ENCODE measurements around the gene DPYSL5. TPM values are rescaled to one million over a fixed set of nuclear protein-coding genes. Genes with fewer than 3 reads are reported as not detected.
A peak's percentile ranks its signal among the peaks of the same experiment; 100 is the strongest.

DPYSL5 gene
- total and polyA plus RNA-seq, 4 donors: not detected

DNA sequence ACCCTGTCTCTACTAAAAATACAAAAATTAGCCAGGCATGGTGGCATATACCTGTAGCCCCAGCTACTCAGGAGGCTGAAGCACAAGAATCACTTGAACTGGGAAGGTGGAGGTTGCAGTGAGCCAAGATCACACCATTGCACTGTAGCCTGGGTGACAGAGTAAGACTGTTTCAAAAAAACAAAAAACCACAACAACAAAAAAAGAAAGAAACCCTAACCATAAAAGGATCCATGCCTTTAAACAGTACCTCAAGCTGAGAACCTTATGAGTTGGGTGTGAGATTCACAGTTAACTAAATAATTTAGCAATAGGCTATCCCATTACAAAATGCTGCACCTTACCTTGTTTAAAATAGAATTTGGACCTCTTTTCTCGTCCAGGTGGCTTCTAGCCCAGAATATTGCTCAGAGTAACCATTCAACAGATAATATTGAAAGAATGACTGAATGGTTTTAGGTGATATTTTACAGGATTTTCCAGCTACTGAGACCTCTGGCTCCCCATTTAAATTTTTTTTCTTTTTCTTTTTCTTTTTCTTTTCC lies 6.4 kb downstream of the DPYSL5 start:
- Histone ChIP-seq H3K4me1 (ENCODE audit: control insufficient read depth in 4 of 4, insufficient read depth in 4 of 4, low read length in 3 of 4) (peaks cover 4 to 7% (median 5%) of the 10 kb centered on the region in 4 donors), H3K4me3 (ENCODE audit: low read depth in 1 of 3, low read length in 3 of 3) (no peak overlapping the region), H3K9ac (ENCODE audit: low read depth in 1 of 2, low read length in 2 of 2) (no peak overlapping the region), H3K36me3 (ENCODE audit: control insufficient read depth in 4 of 4, insufficient read depth in 3 of 4, low read depth in 1 of 4, low read length in 3 of 4) (no peaks in the 10 kb centered on the region), H3K9me3 (ENCODE audit: control insufficient read depth in 4 of 4, low read length in 3 of 4) (no peaks in the 10 kb centered on the region), H3K27ac (ENCODE audit: low read depth in 1 of 2, low read length in 2 of 2) (no peak overlapping the region), H3K27me3 (ENCODE audit: control insufficient read depth in 4 of 4, insufficient read depth in 4 of 4, low read length in 3 of 4) (peaks cover 0 to 7% (median 3%) of the 10 kb centered on the region in 4 donors)
- DNase-seq (ENCODE audit: low spot score): no peak
- TF ChIP-seq RXRA (IDR thresholded peaks at IDR 0.05) (peak in 1 of 2 donors; percentile 36), TAF1 (conservative IDR thresholded peaks at IDR 0.05) (no peak), HNF4A (conservative IDR thresholded peaks at IDR 0.05) (peak; percentile 39 to 66), JUND (IDR thresholded peaks at IDR 0.05) (no peak), NR2F2 (IDR thresholded peaks at IDR 0.05) (no peak)
- 28% methylated on average over 1 of the region's 1 CpG for WGBS

GRCh38 chr2:26855466-26855865 lies 7.5 kb downstream of the DPYSL5 start:
- Histone ChIP-seq H3K27ac (ENCODE audit: low read depth in 1 of 2, low read length in 2 of 2) (no peak overlapping the region), H3K27me3 (ENCODE audit: control insufficient read depth in 4 of 4, insufficient read depth in 4 of 4, low read length in 3 of 4) (peaks cover 0 to 4% (median under 1%) of the 10 kb centered on the region in 4 donors), H3K36me3 (ENCODE audit: control insufficient read depth in 4 of 4, insufficient read depth in 3 of 4, low read depth in 1 of 4, low read length in 3 of 4) (no peaks in the 10 kb centered on the region), H3K4me1 (ENCODE audit: control insufficient read depth in 4 of 4, insufficient read depth in 4 of 4, low read length in 3 of 4) (peaks cover 0 to 3% (median 0%) of the 10 kb centered on the region in 4 donors), H3K9me3 (ENCODE audit: control insufficient read depth in 4 of 4, low read length in 3 of 4) (no peaks in the 10 kb centered on the region), H3K9ac (ENCODE audit: low read depth in 1 of 2, low read length in 2 of 2) (no peak overlapping the region), H3K4me3 (ENCODE audit: low read depth in 1 of 3, low read length in 3 of 3) (no peak overlapping the region)
- no peak for TF ChIP-seq FOXA2 (IDR thresholded peaks at IDR 0.05)
- TF ChIP-seq JUND (IDR thresholded peaks at IDR 0.05): no peak
- TF ChIP-seq, protein P1, sequence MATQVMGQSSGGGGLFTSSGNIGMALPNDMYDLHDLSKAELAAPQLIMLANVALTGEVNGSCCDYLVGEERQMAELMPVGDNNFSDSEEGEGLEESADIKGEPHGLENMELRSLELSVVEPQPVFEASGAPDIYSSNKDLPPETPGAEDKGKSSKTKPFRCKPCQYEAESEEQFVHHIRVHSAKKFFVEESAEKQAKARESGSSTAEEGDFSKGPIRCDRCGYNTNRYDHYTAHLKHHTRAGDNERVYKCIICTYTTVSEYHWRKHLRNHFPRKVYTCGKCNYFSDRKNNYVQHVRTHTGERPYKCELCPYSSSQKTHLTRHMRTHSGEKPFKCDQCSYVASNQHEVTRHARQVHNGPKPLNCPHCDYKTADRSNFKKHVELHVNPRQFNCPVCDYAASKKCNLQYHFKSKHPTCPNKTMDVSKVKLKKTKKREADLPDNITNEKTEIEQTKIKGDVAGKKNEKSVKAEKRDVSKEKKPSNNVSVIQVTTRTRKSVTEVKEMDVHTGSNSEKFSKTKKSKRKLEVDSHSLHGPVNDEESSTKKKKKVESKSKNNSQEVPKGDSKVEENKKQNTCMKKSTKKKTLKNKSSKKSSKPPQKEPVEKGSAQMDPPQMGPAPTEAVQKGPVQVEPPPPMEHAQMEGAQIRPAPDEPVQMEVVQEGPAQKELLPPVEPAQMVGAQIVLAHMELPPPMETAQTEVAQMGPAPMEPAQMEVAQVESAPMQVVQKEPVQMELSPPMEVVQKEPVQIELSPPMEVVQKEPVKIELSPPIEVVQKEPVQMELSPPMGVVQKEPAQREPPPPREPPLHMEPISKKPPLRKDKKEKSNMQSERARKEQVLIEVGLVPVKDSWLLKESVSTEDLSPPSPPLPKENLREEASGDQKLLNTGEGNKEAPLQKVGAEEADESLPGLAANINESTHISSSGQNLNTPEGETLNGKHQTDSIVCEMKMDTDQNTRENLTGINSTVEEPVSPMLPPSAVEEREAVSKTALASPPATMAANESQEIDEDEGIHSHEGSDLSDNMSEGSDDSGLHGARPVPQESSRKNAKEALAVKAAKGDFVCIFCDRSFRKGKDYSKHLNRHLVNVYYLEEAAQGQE (IDR thresholded peaks at IDR 0.05): no peak
- TF ChIP-seq RAD21 (IDR thresholded peaks at IDR 0.05): no peak
- no peak for TF ChIP-seq EGR1 (IDR thresholded peaks at IDR 0.05; ENCODE audit: low read depth in 2 of 2)
- TF ChIP-seq GABPA (IDR thresholded peaks at IDR 0.05 in 1 of 2, conservative IDR thresholded peaks at IDR 0.05 in 1 of 2): no peak
- no peak for TF ChIP-seq NR2F2 (IDR thresholded peaks at IDR 0.05)
- no peak for TF ChIP-seq ZBTB33 (IDR thresholded peaks at IDR 0.05)
- no peak for TF ChIP-seq ATF3 (IDR thresholded peaks at IDR 0.05)
- TF ChIP-seq TAF1 (conservative IDR thresholded peaks at IDR 0.05): no peak
- DNase-seq (ENCODE audit: low spot score): no peak
- 81% methylated on average over 7 of the region's 7 CpGs for WGBS

GRCh38 chr2:26859622-26860021 lies 11.7 kb downstream of the DPYSL5 start:
- peaks cover 0 to 6% (median 3%) of the 10 kb centered on the region in 4 donors for H3K27me3 ChIP-seq (ENCODE audit: control insufficient read depth in 4 of 4, insufficient read depth in 4 of 4, low read length in 3 of 4)
- peaks cover 0 to 1% (median 0%) of the 10 kb centered on the region in 4 donors for H3K4me1 ChIP-seq (ENCODE audit: control insufficient read depth in 4 of 4, insufficient read depth in 4 of 4, low read length in 3 of 4)
- no peak for DNase-seq (ENCODE audit: low spot score)
- no peaks in the 10 kb centered on the region for H3K36me3 ChIP-seq (ENCODE audit: control insufficient read depth in 4 of 4, insufficient read depth in 3 of 4, low read depth in 1 of 4, low read length in 3 of 4)
- H3K9me3 ChIP-seq (ENCODE audit: control insufficient read depth in 4 of 4, low read length in 3 of 4): no peaks in the 10 kb centered on the region
- no peak overlapping the region for H3K27ac ChIP-seq (ENCODE audit: low read depth in 1 of 2, low read length in 2 of 2)
- WGBS: 87% methylated on average over 4 of the region's 4 CpGs
- no peak overlapping the region for H3K9ac ChIP-seq (ENCODE audit: low read depth in 1 of 2, low read length in 2 of 2)
- no peak overlapping the region for H3K4me3 ChIP-seq (ENCODE audit: low read depth in 1 of 3, low read length in 3 of 3)
- no peak for TF ChIP-seq NR2F2 (IDR thresholded peaks at IDR 0.05)
- TF ChIP-seq TAF1 (conservative IDR thresholded peaks at IDR 0.05): no peak
- TF ChIP-seq EGR1 (IDR thresholded peaks at IDR 0.05; ENCODE audit: low read depth in 2 of 2): no peak
- TF ChIP-seq MAX (IDR thresholded peaks at IDR 0.05): no peak
- TF ChIP-seq FOXA1 (IDR thresholded peaks at IDR 0.05): no peak
- TF ChIP-seq RXRA (IDR thresholded peaks at IDR 0.05): no peak
- no peak for TF ChIP-seq JUND (IDR thresholded peaks at IDR 0.05)
- no peak for TF ChIP-seq HNF4A (conservative IDR thresholded peaks at IDR 0.05)
- no peak for TF ChIP-seq CTCF (IDR thresholded peaks at IDR 0.05; ENCODE audit: low read depth, low read length, missing input control)
- TF ChIP-seq RAD21 (IDR thresholded peaks at IDR 0.05): no peak
- TF ChIP-seq GABPA (IDR thresholded peaks at IDR 0.05 in 1 of 2, conservative IDR thresholded peaks at IDR 0.05 in 1 of 2): no peak
- TF ChIP-seq SP1 (IDR thresholded peaks at IDR 0.05): no peak

Data from liver (tissue), 9 donors.